BJ (cell line): ENCODE measurements around the gene PPP1R9A. TPM values are rescaled to one million over a fixed set of nuclear protein-coding genes. Genes with fewer than 3 reads are reported as not detected.

Source experiments
- CTCF ChIA-PET: fragments of 350-600 bp; formaldehyde crosslinking; extraction: SDS; loops from one replicate; lab custom pipeline; 2021; ENCODE audit warnings: antibody characterized with exemption, inconsistent platforms; lab: Yijun Ruan, JAX
- POLR2A ChIA-PET: fragments of 300-600 bp; sonication (Branson Sonifier 250); formaldehyde crosslinking; extraction: SDS; loops from one replicate; lab custom pipeline; 2021; ENCODE audit warnings: antibody characterized with exemption; lab: Charles Lee
- DNase-seq: peaks from one replicate; pipeline ENCODE4 v3.0.0-alpha.2; 2011; ENCODE audit warnings: low read depth
- H3K27me3 ChIP-seq: 2 replicates; pipeline ENCODE4 v1.6.0; 2011; ENCODE audit warnings: low read length; ENCODE audit not compliant: control insufficient read depth, insufficient read depth
- H3K36me3 ChIP-seq: 2 replicates; pipeline ENCODE4 v1.5.1; 2011; ENCODE audit warnings: low read length; ENCODE audit not compliant: control insufficient read depth, insufficient read depth
- H3K4me3 ChIP-seq: 2 replicates; pipeline ENCODE4 v1.5.1; 2011; ENCODE audit warnings: low read depth, mild to moderate bottlenecking, control low read depth, low read length
- CTCF ChIP-seq: IDR thresholded peaks from 2 replicates; pipeline ENCODE4 v1.5.1; 2011; ENCODE audit warnings: low read depth, mild to moderate bottlenecking, control low read depth, inconsistent platforms, low read length, moderate library complexity; ENCODE audit not compliant: insufficient read depth
- polyA plus RNA-seq: library from polyadenylated mRNA; depleted of rRNA; stranded (reverse); fragments of >200 nt; gene quantifications from 2 replicates; pipeline ENCODE4 v1.2.3, GENCODE V29; 2011

Gene PPP1R9A
- polyA plus RNA-seq, 1 experiment = 0.09 TPM

GRCh38 chr7:95213809-95214492 is 306.6 kb downstream of the PPP1R9A start:
- Histone ChIP-seq H3K36me3 (no peaks in the 10 kb centered on the region), H3K4me3 (no peak overlapping the region), H3K27me3 (no peaks in the 10 kb centered on the region)
- TF ChIP-seq CTCF = no peak
- no peak for DNase-seq
- POLR2A ChIA-PET = no interaction called here
- CTCF ChIA-PET = no interaction called here

GRCh38 chr7:95219721-95220120 is 312.3 kb downstream of the PPP1R9A start:
- Histone ChIP-seq H3K4me3 (no peak overlapping the region), H3K27me3 (no peaks in the 10 kb centered on the region), H3K36me3 (no peaks in the 10 kb centered on the region)
- CTCF ChIA-PET = no interaction called here
- no peak for DNase-seq
- POLR2A ChIA-PET = no interaction called here
- no peak for TF ChIP-seq CTCF

GRCh38 chr7:95220328-95220727 is 312.9 kb downstream of the PPP1R9A start:
- CTCF ChIA-PET = no interaction called here
- H3K27me3 ChIP-seq = no peaks in the 10 kb centered on the region
- DNase-seq = no peak
- TF ChIP-seq CTCF = no peak
- POLR2A ChIA-PET = no interaction called here
- no peak overlapping the region for H3K4me3 ChIP-seq
- H3K36me3 ChIP-seq = no peaks in the 10 kb centered on the region

- no peaks in the 10 kb centered on the region for H3K36me3 ChIP-seq
- H3K4me3 ChIP-seq = no peak overlapping the region
- POLR2A ChIA-PET = no interaction called here
- no peak for TF ChIP-seq CTCF
- CTCF ChIA-PET = interaction anchor here (1.6 to 2.6 kb wide), 2 partner anchors 22 to 252 kb away, joined by 6 to 9 read pairs; no protein-coding TSS in a partner anchor
- DNase-seq = no peak
- H3K27me3 ChIP-seq = no peaks in the 10 kb centered on the region
Observed at GRCh38 chr7:95225301-95225700, 317.9 kb downstream of the PPP1R9A start.

GRCh38 chr7:95229301-95229700 is 321.9 kb downstream of the PPP1R9A start:
- ChIA-PET POLR2A (no interaction called here), CTCF (interaction anchor here (1.0 to 1.8 kb wide), 2 partner anchors 18 to 23 kb away, joined by 3 to 4 read pairs; no protein-coding TSS in a partner anchor)
- Histone ChIP-seq H3K36me3 (no peaks in the 10 kb centered on the region), H3K4me3 (no peak overlapping the region), H3K27me3 (no peaks in the 10 kb centered on the region)
- TF ChIP-seq CTCF = no peak
- no peak for DNase-seq
